SK-N-SH (cell line): ENCODE results near the gene WDCP. TPM values are rescaled to one million over a fixed set of nuclear protein-coding genes. Genes with fewer than 3 reads are reported as not detected.

Source experiments
- CTCF ChIA-PET: fragments of 300-600, 350-600 bp; formaldehyde crosslinking; extraction: SDS; loops from one replicate; lab custom pipeline; 2021; lab: Yijun Ruan, JAX
- POLR2A ChIA-PET: fragments of 350-600 bp; sonication (Branson Sonifier 250); formaldehyde crosslinking; extraction: SDS; loops from one replicate; lab custom pipeline; 2020; ENCODE audit warnings: antibody characterized with exemption, inconsistent platforms; lab: Yijun Ruan, JAX
- DNase-seq: peaks from one replicate; pipeline ENCODE4 v3.0.0; 2012
- H2AFZ ChIP-seq: fragments of 200-600 bp; sonication (generic); 2 replicates; pipeline ENCODE4 v1.8.1; 2016; ENCODE audit warnings: antibody characterized with exemption, mild to moderate bottlenecking, low read depth
- H3F3A ChIP-seq: fragments of 200-600 bp; sonication (generic); replicated peaks from 2 replicates; pipeline ENCODE3; 2016; ENCODE audit warnings: antibody characterized with exemption, mild to moderate bottlenecking; ENCODE audit not compliant: insufficient read depth
- H3K27ac ChIP-seq, 2 experiments: fragments of 200-500 bp in 1 of 2; fragments of 200-600 bp in 1 of 2; sonication (Bioruptor generic) in 1 of 2; sonication (generic), shearing (Covaris generic) in 1 of 2; 2 replicates each; pipeline versions ENCODE4 v1.5.1 to v1.6.1; 2014 to 2016; ENCODE audit warnings: low read depth in 2 of 2, inconsistent platforms in 1 of 2, low read length in 1 of 2, mild to moderate bottlenecking in 1 of 2, mixed read lengths in 1 of 2
- H3K27me3 ChIP-seq: fragments of 200-600 bp; sonication (generic), shearing (Covaris generic); 2 replicates; pipeline ENCODE4 v1.6.1; 2016; ENCODE audit warnings: mixed run types; ENCODE audit not compliant: insufficient read depth
- H3K36me3 ChIP-seq, 2 experiments: fragments of 200-500 bp in 1 of 2; fragments of 200-600 bp in 1 of 2; sonication (Bioruptor generic) in 1 of 2; sonication (generic) in 1 of 2; replicated peaks in 1 of 2; 2 replicates each; pipeline versions ENCODE3 to v1.5.1; 2014 to 2016; ENCODE audit warnings: low read length in 1 of 2, mild to moderate bottlenecking in 1 of 2; ENCODE audit not compliant: insufficient read depth in 2 of 2, control insufficient read depth in 1 of 2
- H3K4me1 ChIP-seq, 2 experiments: fragments of 200-500 bp in 1 of 2; fragments of 200-600 bp in 1 of 2; sonication (Bioruptor generic) in 1 of 2; sonication (generic), shearing (Covaris generic) in 1 of 2; 2 replicates each; pipeline versions ENCODE4 v1.5.1 to v1.6.1; 2014 to 2016; ENCODE audit warnings: low read depth in 1 of 2, low read length in 1 of 2, mixed run types in 1 of 2; ENCODE audit not compliant: insufficient read depth in 2 of 2, control insufficient read depth in 1 of 2
- H3K4me2 ChIP-seq: fragments of 200-600 bp; sonication (generic), shearing (Covaris generic); 2 replicates; pipeline ENCODE4 v1.6.1; 2017; ENCODE audit warnings: mixed run types
- H3K4me3 ChIP-seq, 2 experiments: fragments of 200-500 bp in 1 of 2; fragments of 200-600 bp in 1 of 2; sonication (Bioruptor generic) in 1 of 2; sonication (generic), shearing (Covaris generic) in 1 of 2; 2 replicates each; pipeline versions ENCODE4 v1.5.1 to v1.8.1; 2014 to 2016; ENCODE audit warnings: low read depth in 2 of 2, inconsistent platforms in 1 of 2, low read length in 1 of 2, mild to moderate bottlenecking in 1 of 2, mixed read lengths in 1 of 2, moderate library complexity in 1 of 2
- H3K79me2 ChIP-seq: fragments of 200-600 bp; sonication (generic); 2 replicates; pipeline ENCODE4 v1.8.1; 2017; ENCODE audit warnings: mild to moderate bottlenecking; ENCODE audit not compliant: insufficient read depth
- H3K9ac ChIP-seq: fragments of 200-600 bp; sonication (generic); 2 replicates; pipeline ENCODE4 v1.6.1; 2017; ENCODE audit warnings: mixed run types
- H3K9me2 ChIP-seq: fragments of 200-600 bp; sonication (generic); 2 replicates; pipeline ENCODE4 v1.6.1; 2017; ENCODE audit warnings: mixed run types
- H3K9me3 ChIP-seq: fragments of 200-600 bp; sonication (generic); 2 replicates; pipeline ENCODE4 v1.6.1; 2017; ENCODE audit warnings: mixed run types, mild to moderate bottlenecking, moderate library complexity
- H4K20me1 ChIP-seq: fragments of 200-600 bp; sonication (generic); 2 replicates; pipeline ENCODE4 v1.6.1; 2017; ENCODE audit warnings: mild to moderate bottlenecking, mixed run types; ENCODE audit not compliant: insufficient read depth
- CHD2 ChIP-seq: fragments of 150-350 bp; IDR thresholded peaks from 2 replicates; pipeline ENCODE4 v1.6.1; 2018; ENCODE audit warnings: low read length; ENCODE audit not compliant: partially characterized antibody
- ELF1 ChIP-seq: IDR thresholded peaks from 2 replicates; pipeline ENCODE4 v1.4.0; 2012
- EP300 ChIP-seq, 2 experiments: IDR thresholded peaks; 2 replicates each; pipeline versions ENCODE4 v1.4.0 to v1.6.1; 2012; ENCODE audit warnings: borderline replicate concordance in 1 of 2, low read depth in 1 of 2, low read length in 1 of 2
- EZH2phosphoT487 ChIP-seq: fragments of 200-600 bp; sonication (generic); IDR thresholded peaks from 2 replicates; pipeline ENCODE4 v1.6.1; 2017; ENCODE audit warnings: low read depth, mixed run types, mild to moderate bottlenecking, antibody characterized with exemption, moderate library complexity, borderline replicate concordance
- FOXJ3 ChIP-seq: sonication (generic); formaldehyde crosslinking; IDR thresholded peaks from 2 replicates; pipeline ENCODE4 v1.5.1; 2020; ENCODE audit warnings: mild to moderate bottlenecking, missing genetic modification reagents
- FOXM1 ChIP-seq: IDR thresholded peaks from 2 replicates; pipeline ENCODE4 v1.4.0; 2012; ENCODE audit warnings: low read depth, mild to moderate bottlenecking
- GATA2 ChIP-seq: sonication (generic); formaldehyde crosslinking; IDR thresholded peaks from 2 replicates; pipeline ENCODE4 v1.5.0; 2020; ENCODE audit warnings: mild to moderate bottlenecking, missing genetic modification reagents
- NFIC ChIP-seq: IDR thresholded peaks from 2 replicates; pipeline ENCODE4 v1.4.0; 2012; ENCODE audit warnings: borderline replicate concordance
- POLR2AphosphoS5 ChIP-seq: IDR thresholded peaks from 2 replicates; pipeline ENCODE4 v1.6.1; 2012; ENCODE audit warnings: low read depth, low read length
- RAD21 ChIP-seq: IDR thresholded peaks from 2 replicates; pipeline ENCODE4 v1.6.1; 2012; ENCODE audit warnings: mild to moderate bottlenecking, low read length
- RCOR1 ChIP-seq: fragments of 150-350 bp; IDR thresholded peaks from 2 replicates; pipeline ENCODE4 v1.6.1; 2017; ENCODE audit warnings: antibody characterized with exemption, low read length
- RXRA ChIP-seq: IDR thresholded peaks from 2 replicates; pipeline ENCODE4 v1.4.0; 2012; ENCODE audit warnings: low read depth, mild to moderate bottlenecking, borderline replicate concordance
- SIN3A ChIP-seq: IDR thresholded peaks from 2 replicates; pipeline ENCODE4 v1.6.1; 2012; ENCODE audit warnings: low read depth, mild to moderate bottlenecking, low read length, moderate library complexity, borderline replicate concordance
- TAF1 ChIP-seq: IDR thresholded peaks from 2 replicates; pipeline ENCODE4 v1.6.1; 2012; ENCODE audit warnings: low read depth, mild to moderate bottlenecking, low read length, moderate library complexity, borderline replicate concordance
- TCF12 ChIP-seq: IDR thresholded peaks from 2 replicates; pipeline ENCODE4 v1.4.0; 2012
- USF1 ChIP-seq: IDR thresholded peaks from 2 replicates; pipeline ENCODE4 v1.4.0; 2012; ENCODE audit warnings: low read depth, borderline replicate concordance
- USF2 ChIP-seq: fragments of 150-350 bp; IDR thresholded peaks from 2 replicates; pipeline ENCODE4 v1.6.1; 2017; ENCODE audit warnings: antibody characterized with exemption, low read length, low read depth, borderline replicate concordance
- ZBTB33 ChIP-seq: IDR thresholded peaks from 2 replicates; pipeline ENCODE4 v1.4.0; 2012; ENCODE audit warnings: low read depth, borderline replicate concordance
- WGBS: methylation state at CpG from one replicate; pipeline ENCODE4 v1.1.6; 2017; ENCODE audit warnings: low lambda C conversion rate; 5-methylcytosine and 5-hydroxymethylcytosine counted together
- polyA plus RNA-seq, 3 experiments: library from polyadenylated mRNA; depleted of rRNA; stranded (reverse); fragments of >200 nt; gene quantifications; 2 replicates each; pipeline ENCODE4 v1.2.3, GENCODE V29; 2012

The WDCP gene
- polyA plus RNA-seq, 1 of the 3 experiments (the other 2 are of a cell fraction) = 7.1 TPM

GRCh38 chr2:24040511-24040910 lies 6.7 kb downstream of the WDCP start (continued):
- no peak for TF ChIP-seq USF2

- Histone ChIP-seq H4K20me1 (no peaks in the 10 kb centered on the region), H3K27ac (no peak overlapping the region), H3K4me1 (no peaks in the 10 kb centered on the region), H3F3A (no peaks in the 10 kb centered on the region), H3K9ac (no peak overlapping the region), H3K36me3 (peaks cover 19 to 27% of the 10 kb centered on the region in 2 experiments), H3K9me3 (no peaks in the 10 kb centered on the region), H2AFZ (no peak overlapping the region), H3K4me3 (no peak overlapping the region), H3K4me2 (no peak overlapping the region), H3K9me2 (no peaks in the 10 kb centered on the region), H3K79me2 (peaks cover 62% of the 10 kb centered on the region), H3K27me3 (no peaks in the 10 kb centered on the region)
- POLR2A ChIA-PET = no interaction called here
- 89% methylated on average over 8 of the region's 9 CpGs for WGBS
- CTCF ChIA-PET = no interaction called here
- no peak for TF ChIP-seq SIN3A
- no peak for TF ChIP-seq GATA2 (CRISPR knock-in tag)
- TF ChIP-seq USF2 = no peak
- TF ChIP-seq TAF1 = no peak
- no peak for TF ChIP-seq RCOR1
- no peak for TF ChIP-seq RAD21
- TF ChIP-seq CHD2 = no peak
- no peak for TF ChIP-seq ZBTB33
- no peak for TF ChIP-seq NFIC
- no peak for DNase-seq
Measured at GRCh38 chr2:24038786-24039499, 8.2 kb downstream of the WDCP start.

- Histone ChIP-seq H3K9me2 (no peaks in the 10 kb centered on the region), H3K4me3 (no peak overlapping the region), H3K9ac (no peak overlapping the region), H3K36me3 (peaks cover 12 to 32% of the 10 kb centered on the region in 2 experiments), H3K79me2 (peaks cover 6% of the 10 kb centered on the region; the same call in 1 of the 2 replicates), H3K9me3 (no peaks in the 10 kb centered on the region), H3K27ac (no peak overlapping the region), H4K20me1 (no peaks in the 10 kb centered on the region), H3F3A (peaks cover 4% of the 10 kb centered on the region), H3K4me2 (no peak overlapping the region), H3K27me3 (no peaks in the 10 kb centered on the region), H2AFZ (no peak overlapping the region), H3K4me1 (no peaks in the 10 kb centered on the region; a peak in 1 of 4 replicates)
- TF ChIP-seq POLR2AphosphoS5 = no peak
- TF ChIP-seq CHD2 = no peak
- TF ChIP-seq FOXJ3 = no peak
- no peak for TF ChIP-seq GATA2 (CRISPR knock-in tag)
- TF ChIP-seq ELF1 = no peak
- no peak for TF ChIP-seq RXRA
- TF ChIP-seq EZH2phosphoT487 = no peak
- no peak for TF ChIP-seq FOXM1
- TF ChIP-seq TCF12 = no peak
- TF ChIP-seq TAF1 = no peak
- TF ChIP-seq USF1 = no peak
- no peak for TF ChIP-seq EP300 (IDR thresholded peaks at IDR 0.05; ENCODE audit: borderline replicate concordance in 1 of 2, low read depth in 1 of 2, low read length in 1 of 2)
- POLR2A ChIA-PET = interaction anchor here (1.5 kb wide), 1 partner anchor 21 kb away, joined by 3 read pairs; the partner anchor contains the start of gene WDCP
- 85% methylated on average over 2 of the region's 2 CpGs for WGBS
- CTCF ChIA-PET = interaction anchor here (0.9 to 2.1 kb wide), 3 partner anchors 8 to 35 kb away, joined by 3 to 8 read pairs (median 6); no protein-coding TSS in a partner anchor
- no peak for DNase-seq
Measured at GRCh38 chr2:24026233-24026632, 21.0 kb downstream of the WDCP start.
